PC-9 (cell line): ENCODE data around the gene MYRIP.

ENCODE experiments used
- CTCF ChIP-seq: fragments of 200-600 bp; sonication (generic); conservative IDR thresholded peaks from 2 replicates; pipeline ENCODE4 v1.6.1; 2017; ENCODE audit warnings: mixed run types, antibody characterized with exemption, mild to moderate bottlenecking, moderate library complexity
- EZH2 ChIP-seq: fragments of 200-600 bp; sonication (generic); IDR thresholded peaks from 2 replicates; pipeline ENCODE4 v1.8.0; 2017; ENCODE audit warnings: antibody characterized with exemption, low read depth

- no peak for TF ChIP-seq CTCF
- TF ChIP-seq EZH2 = no peak
Measured at GRCh38 chr3:39935261-39935660, 125.9 kb downstream of the MYRIP start.
